HS-5 (cell line): ENCODE measurements around the gene CRIM1.
A peak's percentile ranks its signal among the peaks of the same experiment; 100 is the strongest.
"Not testable (repeated sequence)": the region's sequence is repeated elsewhere in the genome, so short reads cannot be mapped to it uniquely, and the experiment has no call there.

Experiments
- DNase-seq: peaks from one replicate; pipeline ENCODE4 v3.0.0-alpha.2; 2012; ENCODE audit warnings: low read depth

Gene CRIM1

GRCh38 chr2:36355151-36355889, at the start of gene CRIM1:
TSS of gene CRIM1 (plus strand) at chr2:36355778. CDS start at chr2:36356293, 515 bp downstream.
- no peak for DNase-seq

- no peak for DNase-seq
These were observed 48.1 kb upstream of the CRIM1 start for GRCh38 chr2:36307441-36307840.

GRCh38 chr2:36310444-36310843, 45.1 kb upstream of the CRIM1 start:
- DNase-seq: not testable (repeated sequence)

GRCh38 chr2:36318547-36318946, 37.0 kb upstream of the CRIM1 start:
- DNase-seq: no peak

- no peak for DNase-seq
These were observed 33.5 kb upstream of the CRIM1 start for GRCh38 chr2:36322108-36322507.

- DNase-seq: no peak
These were observed 29.3 kb upstream of the CRIM1 start for GRCh38 chr2:36326286-36326685.

- DNase-seq: no peak
These were observed 26.3 kb upstream of the CRIM1 start for GRCh38 chr2:36329251-36329650.

- peak; percentile 71 for DNase-seq
These were observed 25.7 kb upstream of the CRIM1 start for GRCh38 chr2:36329746-36330472.

GRCh38 chr2:36330473-36331395, 24.8 kb upstream of the CRIM1 start:
- no peak for DNase-seq

- no peak for DNase-seq
These were observed 22.1 kb upstream of the CRIM1 start for GRCh38 chr2:36333350-36334012.

GRCh38 chr2:36335597-36335996, 20.0 kb upstream of the CRIM1 start:
- DNase-seq: no peak

- DNase-seq: no peak
These were observed 19.3 kb upstream of the CRIM1 start for GRCh38 chr2:36336321-36336720.

- DNase-seq: no peak
These were observed 18.2 kb upstream of the CRIM1 start for GRCh38 chr2:36337354-36337753.

- DNase-seq: no peak
These were observed 17.3 kb upstream of the CRIM1 start for GRCh38 chr2:36338124-36338826.

- DNase-seq: no peak
These were observed 16.8 kb upstream of the CRIM1 start for GRCh38 chr2:36338827-36339145.

GRCh38 chr2:36339607-36340218, 15.9 kb upstream of the CRIM1 start:
- no peak for DNase-seq

GRCh38 chr2:36343606-36344005, 12.0 kb upstream of the CRIM1 start:
- no peak for DNase-seq

- DNase-seq: no peak
These were observed 6.9 kb upstream of the CRIM1 start for GRCh38 chr2:36348721-36349120.

GRCh38 chr2:36351291-36351690, 4.3 kb upstream of the CRIM1 start:
- DNase-seq: no peak

GRCh38 chr2:36351736-36352349, 3.7 kb upstream of the CRIM1 start:
- no peak for DNase-seq

- DNase-seq: no peak
These were observed 2.9 kb upstream of the CRIM1 start for GRCh38 chr2:36352701-36353100.
